Measurements from ENCODE around the gene NAALADL2.

DNA sequence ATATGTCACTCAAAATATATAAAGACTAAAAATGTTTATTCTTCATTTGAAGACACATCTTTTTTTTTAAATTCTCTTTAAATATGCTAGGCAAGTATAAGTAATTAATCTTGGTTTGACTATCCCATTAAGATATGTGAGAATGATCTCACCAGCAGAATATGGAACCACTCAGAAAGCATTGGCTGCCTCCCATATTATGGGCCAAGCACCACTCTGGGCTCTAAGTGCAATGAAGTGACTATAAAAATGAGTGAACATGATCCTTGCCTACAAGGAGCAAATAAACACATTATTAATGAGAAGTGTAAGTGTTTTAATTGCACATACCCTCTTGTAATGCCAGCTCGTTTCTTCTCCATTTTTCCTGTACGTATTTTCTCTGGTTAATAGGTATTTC is 328.5 kb downstream of the NAALADL2 start:
- TF ChIP-seq POLR2AphosphoS5 (IDR thresholded peaks at IDR 0.05; ENCODE audit: borderline replicate concordance, low read depth, low read length) (no peak), EZH2 (IDR thresholded peaks at IDR 0.05) (no peak)
